ENCODE results near the gene ZNF669.

GRCh38 chr1:247096544-247096943, 7.6 kb downstream of the ZNF669 start:
- TF ChIP-seq EZH2 (IDR thresholded peaks at IDR 0.05; ENCODE audit: low read length) (no peak), CTCF (optimal IDR thresholded peaks at IDR 0.05 in 1 of 3, IDR thresholded peaks at IDR 0.05 in 1 of 3, conservative IDR thresholded peaks at IDR 0.05 in 1 of 3; ENCODE audit: extremely low read depth in 1 of 3, insufficient read depth in 2 of 3, low read length in 3 of 3) (no peak)
